22Rv1 (cell line): ENCODE data around the gene BRI3.

Experiments
- CTCF ChIP-seq: fragments of 450-650 bp; IDR thresholded peaks from 2 replicates; pipeline ENCODE4 v1.5.1; 2017; ENCODE audit warnings: mild to moderate bottlenecking
- ZFX ChIP-seq: fragments of 450-650 bp; IDR thresholded peaks from 2 replicates; pipeline ENCODE4 v1.6.1; 2017; ENCODE audit warnings: antibody characterized with exemption, borderline replicate concordance

- no peak for TF ChIP-seq CTCF
- no peak for TF ChIP-seq ZFX
These were observed 2.5 kb upstream of the BRI3 start for GRCh38 chr7:98278936-98279335.
